ENCODE results near the gene ZSWIM6. TPM values are rescaled to one million over a fixed set of nuclear protein-coding genes. Genes with fewer than 3 reads are reported as not detected.
A peak's percentile ranks its signal among the peaks of the same experiment; 100 is the strongest.
"Not testable (repeated sequence)": the region's sequence is repeated elsewhere in the genome, so short reads cannot be mapped to it uniquely, and the experiment has no call there.

The ZSWIM6 gene
- total and polyA plus RNA-seq, 8 donors = 2.9 to 39.3 (median 15.4) TPM

DNA sequence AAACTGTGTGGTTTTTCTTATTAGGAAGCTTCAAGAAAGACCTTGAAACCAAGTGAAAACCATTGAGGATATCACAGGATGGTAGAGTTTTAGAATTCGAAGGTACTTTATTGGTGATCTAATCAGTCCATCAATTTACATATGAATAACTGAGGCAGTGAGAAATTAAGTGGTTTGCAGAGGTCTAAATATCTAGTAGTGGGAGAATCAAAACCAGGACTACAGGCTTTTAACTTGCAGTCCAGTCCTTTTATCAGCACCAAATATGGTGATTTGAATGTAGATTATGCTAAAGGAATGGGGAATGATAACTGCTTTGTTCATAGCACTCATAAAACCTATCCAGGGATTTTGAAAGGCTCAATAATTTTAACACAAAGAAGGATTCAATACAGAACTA is 85.8 kb downstream of the ZSWIM6 start:
- Histone ChIP-seq H3K9me3 (no peaks in the 10 kb centered on the region), H3K36me3 (no peaks in the 10 kb centered on the region), H3K4me3 (no peak overlapping the region), H3K27ac (no peak overlapping the region), H3K4me1 (peaks cover 10 to 57% (median 30%) of the 10 kb centered on the region in 4 donors), H3K27me3 (no peaks in the 10 kb centered on the region)
- TF ChIP-seq POLR2AphosphoS5 (IDR thresholded peaks at IDR 0.05) = no peak
- no peak for TF ChIP-seq EP300 (IDR thresholded peaks at IDR 0.05)
- TF ChIP-seq, protein P1, sequence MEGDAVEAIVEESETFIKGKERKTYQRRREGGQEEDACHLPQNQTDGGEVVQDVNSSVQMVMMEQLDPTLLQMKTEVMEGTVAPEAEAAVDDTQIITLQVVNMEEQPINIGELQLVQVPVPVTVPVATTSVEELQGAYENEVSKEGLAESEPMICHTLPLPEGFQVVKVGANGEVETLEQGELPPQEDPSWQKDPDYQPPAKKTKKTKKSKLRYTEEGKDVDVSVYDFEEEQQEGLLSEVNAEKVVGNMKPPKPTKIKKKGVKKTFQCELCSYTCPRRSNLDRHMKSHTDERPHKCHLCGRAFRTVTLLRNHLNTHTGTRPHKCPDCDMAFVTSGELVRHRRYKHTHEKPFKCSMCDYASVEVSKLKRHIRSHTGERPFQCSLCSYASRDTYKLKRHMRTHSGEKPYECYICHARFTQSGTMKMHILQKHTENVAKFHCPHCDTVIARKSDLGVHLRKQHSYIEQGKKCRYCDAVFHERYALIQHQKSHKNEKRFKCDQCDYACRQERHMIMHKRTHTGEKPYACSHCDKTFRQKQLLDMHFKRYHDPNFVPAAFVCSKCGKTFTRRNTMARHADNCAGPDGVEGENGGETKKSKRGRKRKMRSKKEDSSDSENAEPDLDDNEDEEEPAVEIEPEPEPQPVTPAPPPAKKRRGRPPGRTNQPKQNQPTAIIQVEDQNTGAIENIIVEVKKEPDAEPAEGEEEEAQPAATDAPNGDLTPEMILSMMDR (IDR thresholded peaks at IDR 0.05) = no peak
- TF ChIP-seq POLR2A (IDR thresholded peaks at IDR 0.05) = no peak
- WGBS, 5 donors = 48 to 97% (median 66%) methylated on average over 1 of the region's 1 CpG
- DNase-seq = no peak
- intact Hi-C loops (cut with DNase I; ENCODE audit: low total_unique reads) = no loop called here

GRCh38 chr5:61419106-61419505 is 87.0 kb downstream of the ZSWIM6 start:
- 94 to 100% (median 98%) methylated on average over 2 of the region's 2 CpGs for WGBS, 5 donors
- H3K4me1 ChIP-seq = peaks cover 10 to 66% (median 36%) of the 10 kb centered on the region in 4 donors
- no peaks in the 10 kb centered on the region for H3K27me3 ChIP-seq
- TF ChIP-seq POLR2AphosphoS5 (IDR thresholded peaks at IDR 0.05) = no peak
- TF ChIP-seq POLR2A (IDR thresholded peaks at IDR 0.05) = no peak
- TF ChIP-seq, protein P1 (IDR thresholded peaks at IDR 0.05) = no peak
- TF ChIP-seq EP300 (IDR thresholded peaks at IDR 0.05) = no peak
- no peak overlapping the region for H3K27ac ChIP-seq
- intact Hi-C loops (cut with DNase I; ENCODE audit: low total_unique reads) = no loop called here
- no peak for DNase-seq
- no peaks in the 10 kb centered on the region for H3K9me3 ChIP-seq
- no peaks in the 10 kb centered on the region for H3K36me3 ChIP-seq
- no peak overlapping the region for H3K4me3 ChIP-seq

- H3K4me3 ChIP-seq = no peak overlapping the region
- no peak for DNase-seq
- H3K27me3 ChIP-seq = no peaks in the 10 kb centered on the region
- TF ChIP-seq POLR2A (IDR thresholded peaks at IDR 0.05) (no peak), EP300 (IDR thresholded peaks at IDR 0.05) (no peak), POLR2AphosphoS5 (IDR thresholded peaks at IDR 0.05) (no peak)
- TF ChIP-seq, protein P1 (IDR thresholded peaks at IDR 0.05) = no peak
- peaks cover 14 to 64% (median 37%) of the 10 kb centered on the region in 4 donors for H3K4me1 ChIP-seq
- WGBS, 5 donors = 65 to 86% (median 75%) methylated on average over 1 of the region's 1 CpG
- intact Hi-C loops (cut with DNase I; ENCODE audit: low total_unique reads) = no loop called here
- H3K27ac ChIP-seq = no peak overlapping the region
- no peaks in the 10 kb centered on the region for H3K9me3 ChIP-seq
- no peaks in the 10 kb centered on the region for H3K36me3 ChIP-seq
Observed at GRCh38 chr5:61420016-61420415, 88.0 kb downstream of the ZSWIM6 start.

DNA sequence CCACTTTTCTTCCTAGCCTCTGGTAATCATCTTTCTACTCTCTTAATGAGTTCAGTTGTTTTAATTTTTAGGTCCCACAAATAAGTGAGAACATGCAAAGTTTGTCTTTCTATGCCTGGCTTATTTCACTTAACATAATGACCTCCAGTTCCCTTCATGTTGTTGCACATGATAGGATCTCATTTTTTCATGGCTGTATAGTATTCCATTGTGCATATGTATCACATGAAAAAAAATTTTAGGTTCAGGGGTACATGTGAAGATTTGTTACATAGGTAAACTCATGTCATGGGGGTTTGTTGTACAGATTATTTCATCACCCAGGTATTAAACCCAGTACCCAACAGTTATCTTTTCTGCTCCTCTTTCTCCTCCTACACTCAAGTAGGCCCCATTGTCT is 89.2 kb downstream of the ZSWIM6 start:
- peaks cover 10 to 62% (median 34%) of the 10 kb centered on the region in 4 donors for H3K4me1 ChIP-seq
- H3K27ac ChIP-seq; H3K36me3 ChIP-seq; H3K4me3 ChIP-seq; intact Hi-C loops (cut with DNase I; ENCODE audit: low total_unique reads); DNase-seq; H3K9me3 ChIP-seq; H3K27me3 ChIP-seq: not testable (repeated sequence)

DNA sequence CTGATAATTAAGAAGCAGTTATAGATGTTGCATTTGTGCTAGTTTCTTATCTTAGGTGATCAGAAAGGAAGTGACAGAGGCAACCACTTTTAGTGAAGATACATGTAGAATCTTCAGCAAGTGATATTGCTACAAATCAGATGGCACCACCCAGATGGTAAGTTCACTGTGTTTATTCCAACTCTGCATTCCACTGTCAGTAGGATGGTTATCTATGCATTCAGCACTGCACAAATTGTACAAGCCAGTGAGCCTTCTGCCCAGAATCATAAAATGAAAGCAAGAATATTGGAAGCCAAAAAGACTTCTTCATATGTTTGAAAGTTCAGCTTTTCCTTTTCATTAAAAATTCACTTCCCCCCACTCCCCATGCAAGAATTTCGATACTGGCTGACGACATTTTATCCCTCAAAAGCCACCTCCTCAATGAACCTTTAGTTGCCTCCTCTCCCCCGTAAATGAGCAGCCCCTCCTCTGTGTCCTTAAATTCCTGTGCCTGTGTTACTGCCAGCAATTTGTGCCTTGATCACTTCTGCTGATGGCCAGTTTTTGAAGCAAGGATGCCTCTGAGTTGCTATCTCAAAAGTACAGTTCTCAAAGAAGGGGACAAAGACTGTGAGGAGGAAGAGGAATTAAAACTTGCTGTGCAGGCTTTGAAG is 91.6 kb downstream of the ZSWIM6 start:
- Histone ChIP-seq H3K4me3 (no peak overlapping the region), H3K27ac (peak overlapping the region in 2 of 5 donors; percentile 5 to 39), H3K36me3 (no peaks in the 10 kb centered on the region), H3K27me3 (no peaks in the 10 kb centered on the region), H3K4me1 (peaks cover 0 to 40% (median 20%) of the 10 kb centered on the region in 4 donors), H3K9me3 (no peaks in the 10 kb centered on the region)
- TF ChIP-seq POLR2A (IDR thresholded peaks at IDR 0.05) (no peak), POLR2AphosphoS5 (IDR thresholded peaks at IDR 0.05) (no peak), EP300 (IDR thresholded peaks at IDR 0.05) (no peak)
- TF ChIP-seq, protein P1 (IDR thresholded peaks at IDR 0.05) = no peak
- DNase-seq = peak in 1 of 2 donors; percentile 17
- intact Hi-C loops (cut with DNase I; ENCODE audit: low total_unique reads) = no loop called here
- WGBS, 5 donors = 45 to 70% (median 63%) methylated on average over 3 of the region's 3 CpGs

Data from stomach (tissue), 9 donors.